HCT116 (cell line): ENCODE results near the gene RCSD1. TPM values are rescaled to one million over a fixed set of nuclear protein-coding genes. Genes with fewer than 3 reads are reported as not detected.

ENCODE experiments used
- ATAC-seq: fragments of 200-7000 bp; cut with Tn5 transposase; 2 replicates; pipeline ENCODE4 v1.9.1; 2020; ENCODE audit warnings: mild to moderate bottlenecking, moderate library complexity
- BruUV-seq: library from RNA; stranded (reverse); fragments of 400-500 nt; replicated peaks from 2 replicates; lab custom pipeline; 2021; lab: Mats Ljungman, UMichigan
- CTCF ChIA-PET: fragments of 300-600 bp; sonication (Branson Sonifier 250); formaldehyde crosslinking; loops from one replicate; lab custom pipeline; 2021; ENCODE audit warnings: antibody characterized with exemption; lab: Charles Lee
- POLR2A ChIA-PET: fragments of 300-600, 350-600 bp; sonication (Branson Sonifier 250); formaldehyde crosslinking; loops from one replicate; lab custom pipeline; 2021; ENCODE audit warnings: antibody characterized with exemption; lab: Charles Lee
- RAD21 ChIA-PET, 2 experiments: fragments of 300-600 bp; sonication (Branson Sonifier 250); formaldehyde crosslinking; loops; one replicate each; lab custom pipeline; 2023; ENCODE audit warnings: low total read pairs in 2 of 2; ENCODE audit not compliant: uncharacterized antibody in 2 of 2, unreplicated experiment in 2 of 2, low non-redundant PET in 1 of 2; lab: Charles Lee
- DNase-seq: peaks from one replicate; pipeline ENCODE4 v3.0.0-alpha.2; 2010; ENCODE audit warnings: low read depth, low spot score
- H2AFZ ChIP-seq: fragments of 200-600 bp; shearing (Covaris generic), sonication (generic); 2 replicates; pipeline ENCODE4 v1.6.1; 2017; ENCODE audit warnings: low read depth, mixed run types, mixed read lengths, antibody characterized with exemption, low read length; ENCODE audit not compliant: poor library complexity, severe bottlenecking
- H3K27ac ChIP-seq: 2 replicates; pipeline ENCODE4 v1.5.1; 2012; ENCODE audit warnings: low read depth, low read length
- H3K27me3 ChIP-seq: fragments of 200-600 bp; sonication (generic); 2 replicates; pipeline ENCODE4 v1.6.1; 2016; ENCODE audit warnings: mixed run types, low read length, mixed read lengths; ENCODE audit not compliant: insufficient read depth
- H3K36me3 ChIP-seq, 2 experiments: fragments of 200-500 bp in 1 of 2; fragments of 200-600 bp in 1 of 2; sonication (Bioruptor generic) in 1 of 2; sonication (generic) in 1 of 2; 2 replicates each; pipeline versions ENCODE4 v1.5.1 to v1.6.1; 2014 to 2016; ENCODE audit warnings: low read length in 2 of 2, inconsistent platforms in 1 of 2, mixed read lengths in 1 of 2, mixed run types in 1 of 2; ENCODE audit not compliant: insufficient read depth in 2 of 2, control insufficient read depth in 1 of 2
- H3K4me1 ChIP-seq, 2 experiments: fragments of 200-600 bp in 1 of 2; sonication (generic) in 1 of 2; 2 replicates each; pipeline versions ENCODE4 v1.5.1 to v1.6.1; 2012 to 2017; ENCODE audit warnings: low read length in 2 of 2, inconsistent platforms in 1 of 2, mild to moderate bottlenecking in 1 of 2, mixed read lengths in 1 of 2, mixed run types in 1 of 2, moderate library complexity in 1 of 2; ENCODE audit not compliant: insufficient read depth in 2 of 2, control insufficient read depth in 1 of 2
- H3K4me2 ChIP-seq: fragments of 200-600 bp; sonication (generic); 2 replicates; pipeline ENCODE4 v1.6.1; 2017; ENCODE audit warnings: mixed run types, low read length, mixed read lengths
- H3K4me3 ChIP-seq, 2 experiments: fragments of 200-600 bp in 1 of 2; sonication (generic) in 1 of 2; replicated peaks in 1 of 2; 2 replicates each; pipeline ENCODE4 v1.5.1; 2011 to 2016; ENCODE audit warnings: low read length in 2 of 2, control low read depth in 1 of 2, low read depth in 1 of 2, mild to moderate bottlenecking in 1 of 2, mixed read lengths in 1 of 2, mixed run types in 1 of 2
- H3K79me2 ChIP-seq: fragments of 200-600 bp; sonication (generic); 2 replicates; pipeline ENCODE4 v1.6.1; 2017; ENCODE audit warnings: mild to moderate bottlenecking, mixed run types, low read length, moderate library complexity, mixed read lengths; ENCODE audit not compliant: insufficient read depth
- H3K9ac ChIP-seq: fragments of 200-600 bp; sonication (generic); 2 replicates; pipeline ENCODE4 v1.6.1; 2016; ENCODE audit warnings: low read length, mixed read lengths
- H3K9me2 ChIP-seq: fragments of 200-600 bp; sonication (generic), shearing (Covaris generic); 2 replicates; pipeline ENCODE4 v1.6.1; 2017; ENCODE audit warnings: mixed run types, mild to moderate bottlenecking, moderate library complexity; ENCODE audit not compliant: insufficient read depth
- H3K9me3 ChIP-seq, 2 experiments: fragments of 200-500 bp in 1 of 2; fragments of 200-600 bp in 1 of 2; sonication (Bioruptor generic) in 1 of 2; sonication (generic) in 1 of 2; 2 replicates each; pipeline ENCODE4 v1.6.1; 2014 to 2017; ENCODE audit warnings: low read length in 2 of 2, mixed read lengths in 2 of 2, inconsistent platforms in 1 of 2, low read depth in 1 of 2, mild to moderate bottlenecking in 1 of 2, mixed run types in 1 of 2, moderate library complexity in 1 of 2; ENCODE audit not compliant: control insufficient read depth in 1 of 2, insufficient read depth in 1 of 2
- H4K20me1 ChIP-seq: fragments of 200-600 bp; sonication (generic), shearing (Covaris generic); 2 replicates; pipeline ENCODE4 v1.6.1; 2017; ENCODE audit warnings: mixed run types, mild to moderate bottlenecking, moderate library complexity; ENCODE audit not compliant: insufficient read depth
- ATF3 ChIP-seq: IDR thresholded peaks from 2 replicates; pipeline ENCODE4 v1.6.1; 2012
- CBX3 ChIP-seq: IDR thresholded peaks from 2 replicates; pipeline ENCODE4 v1.6.1; 2012; ENCODE audit warnings: low read depth
- CEBPB ChIP-seq: IDR thresholded peaks from 2 replicates; pipeline ENCODE4 v1.6.1; 2012; ENCODE audit warnings: low read depth
- CTCF ChIP-seq, 3 experiments: fragments of 200-600 bp in 1 of 3; sonication (generic) in 1 of 3; IDR thresholded peaks in 2 of 3; conservative IDR thresholded peaks in 1 of 3; 2 replicates each; pipeline ENCODE4 v1.5.1; 2012 to 2017; ENCODE audit warnings: low read depth in 2 of 3, low read length in 2 of 3, antibody characterized with exemption in 1 of 3, borderline replicate concordance in 1 of 3, control low read depth in 1 of 3, mild to moderate bottlenecking in 1 of 3, mixed read lengths in 1 of 3, mixed run types in 1 of 3, moderate library complexity in 1 of 3; ENCODE audit not compliant: insufficient read depth in 1 of 3
- EGR1 ChIP-seq: IDR thresholded peaks from 2 replicates; pipeline ENCODE4 v1.6.1; 2012; ENCODE audit warnings: low read depth
- ELF1 ChIP-seq: IDR thresholded peaks from 2 replicates; pipeline ENCODE4 v1.6.1; 2012; ENCODE audit warnings: low read depth, borderline replicate concordance
- EZH2 ChIP-seq: fragments of 200-600 bp; sonication (generic); IDR thresholded peaks from 2 replicates; pipeline ENCODE4 v1.6.1; 2017; ENCODE audit warnings: antibody characterized with exemption, mixed run types
- FOSL1 ChIP-seq: IDR thresholded peaks from 2 replicates; pipeline ENCODE4 v1.6.1; 2012; ENCODE audit warnings: low read depth
- POLR2AphosphoS5 ChIP-seq: IDR thresholded peaks from 2 replicates; pipeline ENCODE4 v1.6.1; 2011; ENCODE audit warnings: mild to moderate bottlenecking, low read depth, low read length, moderate library complexity
- REST ChIP-seq: IDR thresholded peaks from 2 replicates; pipeline ENCODE4 v1.6.1; 2012; ENCODE audit warnings: low read depth
- SIN3A ChIP-seq: IDR thresholded peaks from 2 replicates; pipeline ENCODE4 v1.6.1; 2012; ENCODE audit warnings: low read depth
- SRF ChIP-seq: IDR thresholded peaks from 2 replicates; pipeline ENCODE4 v1.6.1; 2012; ENCODE audit warnings: low read depth
- TCF7L2 ChIP-seq: IDR thresholded peaks from 2 replicates; pipeline ENCODE4 v1.7.0; 2011; ENCODE audit warnings: borderline replicate concordance, inconsistent platforms; ENCODE audit not compliant: insufficient read depth, insufficient read length; ENCODE audit errors: extremely low read depth
- YY1 ChIP-seq: IDR thresholded peaks from 2 replicates; pipeline ENCODE4 v1.6.1; 2011; ENCODE audit warnings: low read length, low read depth, moderate library complexity, mild to moderate bottlenecking; ENCODE audit not compliant: insufficient replicate concordance; ENCODE audit errors: extremely low read depth
- ZFX ChIP-seq: fragments of 450-650 bp; IDR thresholded peaks from 2 replicates; pipeline ENCODE4 v1.6.1; 2017
- ZNF274 ChIP-seq: fragments of 200-500 bp; sonication (Bioruptor generic); IDR thresholded peaks from 2 replicates; pipeline ENCODE4 v1.6.1; 2014; ENCODE audit warnings: mild to moderate bottlenecking, low read depth, low read length, inconsistent platforms
- intact Hi-C: fragments of 100-400 bp; cut with micrococcal nuclease; formaldehyde crosslinking; loops from 2 replicates; pipeline ENCODE4 v1.10.0; 2022
- total RNA-seq: library from RNA; stranded (reverse); gene quantifications from one replicate; pipeline ENCODE4 v1.2.1, GENCODE V29; 2021; ENCODE audit not compliant: unreplicated experiment

RCSD1 gene
- total RNA-seq, 1 experiment from 2014 or later = 0.15 TPM

- intact Hi-C loops = no loop called here
- no TSS peak for BruUV-seq
- H4K20me1 ChIP-seq = no peaks in the 10 kb centered on the region
- RAD21 ChIA-PET = no interaction called here
- no peak overlapping the region for H2AFZ ChIP-seq
- H3K9me2 ChIP-seq = no peaks in the 10 kb centered on the region
- no peaks in the 10 kb centered on the region for H3K79me2 ChIP-seq
- no peak overlapping the region for H3K4me3 ChIP-seq
- no peaks in the 10 kb centered on the region for H3K9me3 ChIP-seq
- no peak overlapping the region for H3K27ac ChIP-seq
- no peak for DNase-seq
- CTCF ChIA-PET = no interaction called here
- no peak for TF ChIP-seq POLR2AphosphoS5
- no peak for TF ChIP-seq ELF1
- no peak for TF ChIP-seq ZFX
- no peak for TF ChIP-seq ZNF274
- no peak for TF ChIP-seq CEBPB
- TF ChIP-seq FOSL1 = no peak
- TF ChIP-seq SRF = no peak
- TF ChIP-seq, all 23 proteins: peak for 0
- Histone ChIP-seq H3K27me3 (no peaks in the 10 kb centered on the region), H3K4me2 (no peak overlapping the region), H3K9ac (no peak overlapping the region), H3K36me3 (no peaks in the 10 kb centered on the region), H3K4me1 (no peaks in the 10 kb centered on the region)
- POLR2A ChIA-PET = interaction anchor here (1.3 kb wide), 1 partner anchor 17 kb away, joined by 5 read pairs; no protein-coding TSS in a partner anchor
- ATAC-seq = no peak
Measured at GRCh38 chr1:167697667-167698141, 67.7 kb downstream of the RCSD1 start.

GRCh38 chr1:167698313-167698712 is 68.3 kb downstream of the RCSD1 start:
- BruUV-seq = no TSS peak
- ATAC-seq (no peak), DNase-seq (no peak)
- H3K4me3 ChIP-seq = no peak overlapping the region
- no peak overlapping the region for H3K27ac ChIP-seq
- no peaks in the 10 kb centered on the region for H3K4me1 ChIP-seq
- CTCF ChIA-PET = no interaction called here
- no peaks in the 10 kb centered on the region for H3K79me2 ChIP-seq
- H3K27me3 ChIP-seq = no peaks in the 10 kb centered on the region
- intact Hi-C loops = no loop called here
- H3K9me2 ChIP-seq = no peaks in the 10 kb centered on the region
- H3K36me3 ChIP-seq = no peaks in the 10 kb centered on the region
- H3K9me3 ChIP-seq = no peaks in the 10 kb centered on the region
- H2AFZ ChIP-seq = no peak overlapping the region
- RAD21 ChIA-PET = no interaction called here
- no peak overlapping the region for H3K4me2 ChIP-seq
- H4K20me1 ChIP-seq = no peaks in the 10 kb centered on the region
- POLR2A ChIA-PET = no interaction called here
- no peak overlapping the region for H3K9ac ChIP-seq
- TF ChIP-seq YY1 (no peak), REST (no peak), EGR1 (no peak), ATF3 (no peak), CBX3 (no peak), SIN3A (no peak), CTCF (IDR thresholded peaks at IDR 0.05 in 2 of 3, conservative IDR thresholded peaks at IDR 0.05 in 1 of 3; ENCODE audit: borderline replicate concordance in 1 of 3, insufficient read depth in 1 of 3, low read depth in 2 of 3, low read length in 2 of 3) (no peak), TCF7L2 (no peak), EZH2 (no peak), ZNF274 (no peak), SRF (no peak)
